Measurements from ENCODE around the gene ARHGAP22.

The ARHGAP22 gene

DNA sequence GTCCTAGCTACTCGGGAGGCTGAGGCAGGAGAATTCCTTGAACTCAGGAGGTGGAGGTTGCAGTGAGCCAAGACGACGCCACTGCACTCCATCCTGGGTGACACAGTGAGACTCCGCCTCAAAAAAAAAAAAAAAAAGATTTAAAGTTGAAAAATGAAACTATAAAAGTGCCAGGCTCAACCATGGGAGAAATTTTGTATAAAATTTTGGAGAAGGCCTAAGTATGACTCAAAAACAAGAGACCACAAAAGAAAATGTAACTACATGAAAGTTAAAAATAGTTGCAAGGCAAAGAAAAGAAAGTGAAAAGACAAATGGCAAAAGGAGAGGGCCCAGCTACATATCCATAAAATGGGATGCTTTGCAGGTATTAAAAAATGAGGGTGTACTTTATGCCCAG is 104.1 kb downstream of the ARHGAP22 start:
- DNase-seq (ENCODE audit: low read depth in 1 of 2, low spot score in 1 of 2) = no peak

GRCh38 chr10:48498940-48499510 is 105.8 kb downstream of the ARHGAP22 start:
- no peak for DNase-seq (ENCODE audit: low read depth in 1 of 2, low spot score in 1 of 2)

DNA sequence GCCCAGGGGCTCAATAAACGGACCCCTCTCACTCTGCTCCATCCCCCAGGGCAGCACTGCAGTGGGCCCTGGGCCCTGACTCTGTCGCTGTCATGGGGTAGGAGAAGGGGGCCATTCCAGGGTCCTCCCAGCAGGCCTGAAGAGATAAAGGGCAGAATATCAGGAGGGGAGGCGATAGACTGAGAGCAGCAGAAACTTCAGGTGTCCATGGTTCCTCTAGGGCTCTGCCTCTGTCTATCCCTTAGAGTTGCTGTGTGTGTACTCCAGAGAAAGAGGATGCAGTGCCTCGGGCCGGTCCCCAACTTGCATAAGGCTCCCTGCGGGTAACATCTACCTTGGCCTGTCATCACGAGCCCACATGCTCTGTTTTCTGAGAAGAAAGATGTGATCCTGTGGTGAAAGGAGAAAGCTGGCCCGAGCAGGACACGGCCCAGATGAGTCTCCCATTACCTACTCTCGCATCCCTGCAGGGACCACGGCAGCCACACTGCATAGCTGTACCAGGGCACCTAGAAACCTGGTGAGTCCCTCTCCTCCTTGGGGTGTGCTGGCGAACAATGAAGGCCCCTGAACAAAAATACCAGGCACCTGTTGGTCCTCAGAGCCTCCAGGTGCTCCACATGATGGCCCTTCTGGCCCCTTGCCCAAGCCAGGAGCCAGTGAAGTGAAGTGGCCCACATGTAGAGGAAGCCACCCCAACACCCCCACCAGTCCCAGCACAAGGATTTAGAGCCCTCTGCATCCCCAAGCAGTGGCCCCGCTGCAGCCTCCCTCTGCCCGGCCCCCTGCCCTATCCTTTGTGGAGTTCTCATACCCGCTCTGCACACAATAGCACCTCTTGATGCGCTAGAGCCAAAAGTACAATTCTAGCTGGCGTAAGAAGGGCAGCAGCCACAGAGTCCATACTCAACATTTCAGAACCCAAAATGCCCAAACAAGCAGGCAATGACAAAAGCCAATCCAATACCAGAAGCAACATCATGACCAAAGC is 106.8 kb downstream of the ARHGAP22 start:
- no peak for DNase-seq (ENCODE audit: low read depth in 1 of 2, low spot score in 1 of 2)

GRCh38 chr10:48496831-48497779 is 107.8 kb downstream of the ARHGAP22 start:
- no peak for DNase-seq (ENCODE audit: low read depth in 1 of 2, low spot score in 1 of 2)

- no peak for DNase-seq (ENCODE audit: low read depth in 1 of 2, low spot score in 1 of 2)
Measured at GRCh38 chr10:48496105-48496830, 108.6 kb downstream of the ARHGAP22 start.

DNA sequence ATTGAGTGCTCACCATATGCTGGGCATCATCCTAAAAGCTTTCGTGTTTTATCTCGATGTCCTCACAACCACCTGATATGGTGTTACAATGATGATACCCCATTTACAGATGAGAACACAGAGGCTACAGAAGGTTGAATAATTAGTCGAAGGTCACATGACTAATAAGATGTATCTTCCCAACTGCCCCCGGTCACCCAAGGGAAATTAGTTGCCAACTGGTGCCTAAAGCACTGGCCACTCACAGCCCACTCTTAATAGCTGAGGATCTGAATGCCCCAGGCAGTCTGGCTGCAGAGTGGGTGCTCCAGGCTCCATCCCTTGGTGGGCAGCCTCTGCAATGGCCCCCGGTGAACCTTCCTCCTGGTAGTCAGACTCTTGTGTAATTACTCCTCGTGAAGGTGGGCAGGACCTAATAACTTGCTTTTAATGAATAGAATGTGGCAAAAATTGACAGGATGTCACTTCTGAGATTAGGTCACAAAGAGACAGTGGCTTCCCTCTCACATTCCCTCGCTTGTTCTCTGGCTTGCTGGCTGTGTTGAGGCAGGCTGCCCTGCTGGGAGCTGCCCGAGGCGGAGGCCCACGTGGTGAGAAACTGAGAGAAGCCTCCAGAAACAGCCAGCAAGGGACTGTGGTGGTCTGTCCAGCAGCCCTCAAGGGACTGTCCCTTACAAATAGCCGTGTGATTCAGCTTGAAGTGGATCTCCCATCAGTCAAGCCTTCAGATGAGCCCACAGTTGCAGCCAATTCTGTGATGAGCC is 109.4 kb downstream of the ARHGAP22 start:
- DNase-seq (ENCODE audit: low read depth in 1 of 2, low spot score in 1 of 2) = no peak

GRCh38 chr10:48494611-48495010 is 110.3 kb downstream of the ARHGAP22 start:
- DNase-seq (ENCODE audit: low read depth in 1 of 2, low spot score in 1 of 2) = no peak

GRCh38 chr10:48494073-48494472 is 110.8 kb downstream of the ARHGAP22 start:
- DNase-seq (ENCODE audit: low read depth in 1 of 2, low spot score in 1 of 2) = no peak

GRCh38 chr10:48493083-48493871 is 111.6 kb downstream of the ARHGAP22 start:
- no peak for DNase-seq (ENCODE audit: low read depth in 1 of 2, low spot score in 1 of 2)

GRCh38 chr10:48492201-48492600 is 112.7 kb downstream of the ARHGAP22 start:
- no peak for DNase-seq (ENCODE audit: low read depth in 1 of 2, low spot score in 1 of 2)

DNA sequence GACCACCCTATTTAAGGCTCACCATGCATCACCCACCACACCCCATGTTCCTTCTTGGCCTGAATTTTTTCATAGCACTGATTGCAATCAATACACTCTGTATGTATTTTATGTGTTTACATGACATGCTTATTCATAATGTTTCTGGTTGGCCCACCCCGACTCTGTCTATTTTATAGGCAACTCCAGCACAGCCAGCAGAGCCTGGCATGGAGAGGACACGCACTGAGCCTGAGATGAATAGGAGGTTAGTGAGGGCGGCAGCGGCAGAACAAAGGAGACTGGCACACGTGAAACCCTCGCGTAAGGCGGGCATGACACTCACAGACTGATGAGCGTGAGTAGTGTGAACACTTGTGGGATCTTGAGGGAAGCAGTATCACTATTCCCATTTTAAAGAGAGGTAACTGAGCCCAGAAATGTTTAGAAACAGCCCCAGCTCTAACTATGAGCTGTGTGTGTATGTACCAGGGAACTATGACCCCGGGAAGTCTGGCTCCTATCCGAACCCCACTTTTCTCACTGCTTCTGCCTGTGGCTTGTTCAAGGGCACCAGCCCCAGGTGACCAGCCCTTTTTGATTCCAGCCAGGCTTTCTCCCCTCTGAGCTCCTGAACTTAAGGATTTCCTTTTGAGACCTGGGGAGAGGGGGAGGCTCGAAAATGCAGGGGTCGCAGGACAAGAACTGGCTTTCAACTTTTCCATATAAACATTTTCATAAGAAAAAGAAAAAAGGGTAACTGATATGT is 113.3 kb downstream of the ARHGAP22 start:
- DNase-seq (ENCODE audit: low read depth in 1 of 2, low spot score in 1 of 2) = no peak

DNA sequence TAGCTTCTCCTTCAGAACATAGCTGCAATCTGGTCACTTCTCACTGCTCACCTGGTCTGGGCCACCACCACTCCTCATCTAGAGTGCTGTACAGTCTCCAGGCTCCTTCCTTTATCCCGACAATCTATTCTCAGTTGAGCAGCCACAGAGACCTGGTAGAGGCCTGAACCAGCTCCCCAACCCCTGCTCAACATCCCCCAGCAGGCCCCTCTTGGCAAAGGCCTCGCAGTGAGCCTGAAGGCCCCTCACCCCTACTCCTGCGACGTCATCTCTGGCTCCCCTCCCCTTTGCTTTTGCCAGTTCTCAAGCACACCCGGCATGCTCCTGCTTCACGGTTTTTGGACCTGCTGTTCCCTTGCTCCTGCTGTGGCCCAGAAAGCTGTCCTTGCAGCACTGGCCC is 113.9 kb downstream of the ARHGAP22 start:
- no peak for DNase-seq (ENCODE audit: low read depth in 1 of 2, low spot score in 1 of 2)

DNA sequence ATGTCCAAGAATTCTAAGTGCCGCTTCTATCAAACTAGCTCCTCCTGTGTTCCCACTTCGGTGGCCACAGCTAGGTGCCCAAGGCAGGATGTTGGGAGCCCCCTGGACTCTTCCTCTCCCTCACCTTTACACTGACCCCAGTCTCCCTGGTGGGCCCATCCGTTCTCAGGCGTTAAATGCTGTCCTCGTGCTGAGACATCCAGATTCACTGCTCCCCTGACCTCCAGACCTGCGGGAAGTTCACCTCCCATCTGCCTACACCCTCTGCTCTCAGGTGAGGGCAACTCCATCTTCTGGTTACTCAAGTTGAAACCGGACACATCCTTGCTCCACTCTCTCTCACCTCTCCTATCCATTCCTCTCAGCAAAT is 114.3 kb downstream of the ARHGAP22 start:
- DNase-seq (ENCODE audit: low read depth in 1 of 2, low spot score in 1 of 2) = no peak

- DNase-seq (ENCODE audit: low read depth in 1 of 2, low spot score in 1 of 2) = no peak
Measured at GRCh38 chr10:48489099-48489498, 115.8 kb downstream of the ARHGAP22 start.

DNA sequence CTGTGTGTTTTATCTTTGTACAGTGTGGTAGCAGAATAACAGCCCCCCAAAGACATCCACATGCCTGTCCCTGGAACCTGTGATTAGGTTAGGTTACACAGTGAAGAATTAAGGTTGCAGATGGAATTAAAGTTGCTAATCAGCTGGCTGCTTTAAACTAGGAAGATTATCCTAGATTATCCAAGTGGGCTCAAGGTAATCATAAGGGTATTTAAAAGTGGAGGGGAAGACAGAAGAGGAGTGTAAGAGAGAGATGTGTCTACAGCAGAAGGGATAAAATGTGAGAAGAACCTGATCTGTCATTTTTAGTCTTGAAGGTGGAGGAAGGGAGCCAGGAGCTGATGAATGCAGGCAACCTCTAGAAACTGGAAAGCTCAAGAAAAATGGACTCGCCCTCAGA is 117.6 kb downstream of the ARHGAP22 start:
- DNase-seq (ENCODE audit: low read depth in 1 of 2, low spot score in 1 of 2) = no peak

- no peak for DNase-seq (ENCODE audit: low read depth in 1 of 2, low spot score in 1 of 2)
Measured at GRCh38 chr10:48485711-48486110, 119.2 kb downstream of the ARHGAP22 start.

DNA sequence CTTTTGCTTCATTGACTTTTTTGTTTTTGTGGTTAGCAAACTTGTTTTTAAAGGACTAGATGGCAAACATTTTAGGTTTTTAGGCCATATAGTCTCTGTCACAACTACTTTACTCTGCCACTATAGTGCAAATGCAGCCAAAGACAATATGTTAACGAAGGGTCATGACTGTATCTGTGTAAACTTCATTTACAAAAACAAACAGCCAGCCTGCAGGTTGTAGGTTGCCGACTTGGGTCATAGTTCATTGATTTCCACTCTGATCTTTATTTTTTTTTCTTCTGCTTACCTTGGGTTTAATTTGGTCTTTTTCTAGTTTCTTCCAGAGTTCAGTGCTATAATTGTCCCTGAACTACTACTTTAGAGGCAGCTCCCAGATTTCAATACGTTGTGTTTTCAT is 120.0 kb downstream of the ARHGAP22 start:
- DNase-seq (ENCODE audit: low read depth in 1 of 2, low spot score in 1 of 2) = no peak

- no peak for DNase-seq (ENCODE audit: low read depth in 1 of 2, low spot score in 1 of 2)
Measured at GRCh38 chr10:48482207-48482606, 122.7 kb downstream of the ARHGAP22 start.

GRCh38 chr10:48481385-48481784 is 123.5 kb downstream of the ARHGAP22 start:
- no peak for DNase-seq (ENCODE audit: low read depth in 1 of 2, low spot score in 1 of 2)

Measured in activated CD4-positive, alpha-beta T cell treated with anti-CD3 and anti-CD28 coated beads, Interleukin-2, amount 50 U/mL, for 24 hours (primary cell).